ENCODE measurements around the gene PIK3R5.

Gene PIK3R5

GRCh38 chr17:8875957-8876356 is 89.5 kb downstream of the PIK3R5 start:
- TF ChIP-seq CTCF (IDR thresholded peaks at IDR 0.05; ENCODE audit: insufficient read depth, low read length, poor library complexity, severe bottlenecking) (no peak), EZH2phosphoT487 (conservative IDR thresholded peaks at IDR 0.05; ENCODE audit: low read length) (no peak)

GRCh38 chr17:8875436-8875835 is 90.1 kb downstream of the PIK3R5 start:
- H4K20me1 ChIP-seq (ENCODE audit: low read depth, low read length), result no peaks in the 10 kb centered on the region
- TF ChIP-seq EZH2phosphoT487 (conservative IDR thresholded peaks at IDR 0.05; ENCODE audit: low read length) (no peak), CTCF (IDR thresholded peaks at IDR 0.05; ENCODE audit: insufficient read depth, low read length, poor library complexity, severe bottlenecking) (no peak)
- no peak overlapping the region for H3K4me2 ChIP-seq (ENCODE audit: low read depth, low read length, poor library complexity, severe bottlenecking)
- H3F3A ChIP-seq (ENCODE audit: insufficient read depth), result no peaks in the 10 kb centered on the region
- H3K9me2 ChIP-seq (replicated peaks; ENCODE audit: insufficient read depth, low read length), result no peaks in the 10 kb centered on the region
- no peaks in the 10 kb centered on the region for H3K27me3 ChIP-seq (ENCODE audit: low read length)
- no peaks in the 10 kb centered on the region for H3K9me3 ChIP-seq (ENCODE audit: insufficient read depth, low read length)
- no peak overlapping the region for H2AFZ ChIP-seq (ENCODE audit: low read depth, low read length, severe bottlenecking)
- H3K4me3 ChIP-seq (ENCODE audit: insufficient read depth, low read length, poor library complexity, severe bottlenecking), result no peak overlapping the region
- H3K36me3 ChIP-seq (ENCODE audit: low read length), result no peaks in the 10 kb centered on the region
- H3K27ac ChIP-seq (ENCODE audit: low read depth, low read length), result no peak overlapping the region
- H3K9ac ChIP-seq (ENCODE audit: low read length), result no peak overlapping the region
- no peaks in the 10 kb centered on the region for H3K79me2 ChIP-seq (ENCODE audit: insufficient read depth, low read length)

More at GRCh38 chr17:8875957-8876356, 89.5 kb downstream of the PIK3R5 start:
- no peak overlapping the region for H3K4me3 ChIP-seq (ENCODE audit: insufficient read depth, low read length, poor library complexity, severe bottlenecking)
- H3K9me2 ChIP-seq (replicated peaks; ENCODE audit: insufficient read depth, low read length), result no peaks in the 10 kb centered on the region
- no peak overlapping the region for H3K27ac ChIP-seq (ENCODE audit: low read depth, low read length)
- no peaks in the 10 kb centered on the region for H3K79me2 ChIP-seq (ENCODE audit: insufficient read depth, low read length)
- H2AFZ ChIP-seq (ENCODE audit: low read depth, low read length, severe bottlenecking), result no peak overlapping the region
- no peak overlapping the region for H3K4me2 ChIP-seq (ENCODE audit: low read depth, low read length, poor library complexity, severe bottlenecking)
- H4K20me1 ChIP-seq (ENCODE audit: low read depth, low read length), result no peaks in the 10 kb centered on the region
- no peaks in the 10 kb centered on the region for H3K36me3 ChIP-seq (ENCODE audit: low read length)
- H3K27me3 ChIP-seq (ENCODE audit: low read length), result no peaks in the 10 kb centered on the region
- no peaks in the 10 kb centered on the region for H3F3A ChIP-seq (ENCODE audit: insufficient read depth)
- H3K9ac ChIP-seq (ENCODE audit: low read length), result no peak overlapping the region
- no peaks in the 10 kb centered on the region for H3K9me3 ChIP-seq (ENCODE audit: insufficient read depth, low read length)

- Histone ChIP-seq H3K27me3 (ENCODE audit: low read length) (no peaks in the 10 kb centered on the region), H3K27ac (ENCODE audit: low read depth, low read length) (no peak overlapping the region), H3K9ac (ENCODE audit: low read length) (no peak overlapping the region), H3K36me3 (ENCODE audit: low read length) (no peaks in the 10 kb centered on the region), H3K9me2 (replicated peaks; ENCODE audit: insufficient read depth, low read length) (no peaks in the 10 kb centered on the region), H4K20me1 (ENCODE audit: low read depth, low read length) (no peaks in the 10 kb centered on the region), H3K4me3 (ENCODE audit: insufficient read depth, low read length, poor library complexity, severe bottlenecking) (no peak overlapping the region), H3K79me2 (ENCODE audit: insufficient read depth, low read length) (no peaks in the 10 kb centered on the region), H2AFZ (ENCODE audit: low read depth, low read length, severe bottlenecking) (no peak overlapping the region), H3K4me2 (ENCODE audit: low read depth, low read length, poor library complexity, severe bottlenecking) (no peak overlapping the region), H3K9me3 (ENCODE audit: insufficient read depth, low read length) (no peaks in the 10 kb centered on the region), H3F3A (ENCODE audit: insufficient read depth) (no peaks in the 10 kb centered on the region)
- TF ChIP-seq EZH2phosphoT487 (conservative IDR thresholded peaks at IDR 0.05; ENCODE audit: low read length) (no peak), CTCF (IDR thresholded peaks at IDR 0.05; ENCODE audit: insufficient read depth, low read length, poor library complexity, severe bottlenecking) (no peak)
These were observed 91.4 kb downstream of the PIK3R5 start for GRCh38 chr17:8873801-8874715.

Measured in SU-DHL-6 (cell line).